GM12873 (cell line): ENCODE results near the gene CYP4V2.

ENCODE experiments used
- TF ChIP-seq, protein P1 (sequence below): IDR thresholded peaks from 2 replicates; pipeline ENCODE4 v1.5.1; 2012; ENCODE audit warnings: low read depth, mild to moderate bottlenecking, moderate library complexity, low read length, control low read depth; ENCODE audit not compliant: insufficient read depth; ENCODE audit errors: missing control alignments

Gene CYP4V2

GRCh38 chr4:186236126-186236525, 44.8 kb downstream of the CYP4V2 start:
- TF ChIP-seq, protein P1, sequence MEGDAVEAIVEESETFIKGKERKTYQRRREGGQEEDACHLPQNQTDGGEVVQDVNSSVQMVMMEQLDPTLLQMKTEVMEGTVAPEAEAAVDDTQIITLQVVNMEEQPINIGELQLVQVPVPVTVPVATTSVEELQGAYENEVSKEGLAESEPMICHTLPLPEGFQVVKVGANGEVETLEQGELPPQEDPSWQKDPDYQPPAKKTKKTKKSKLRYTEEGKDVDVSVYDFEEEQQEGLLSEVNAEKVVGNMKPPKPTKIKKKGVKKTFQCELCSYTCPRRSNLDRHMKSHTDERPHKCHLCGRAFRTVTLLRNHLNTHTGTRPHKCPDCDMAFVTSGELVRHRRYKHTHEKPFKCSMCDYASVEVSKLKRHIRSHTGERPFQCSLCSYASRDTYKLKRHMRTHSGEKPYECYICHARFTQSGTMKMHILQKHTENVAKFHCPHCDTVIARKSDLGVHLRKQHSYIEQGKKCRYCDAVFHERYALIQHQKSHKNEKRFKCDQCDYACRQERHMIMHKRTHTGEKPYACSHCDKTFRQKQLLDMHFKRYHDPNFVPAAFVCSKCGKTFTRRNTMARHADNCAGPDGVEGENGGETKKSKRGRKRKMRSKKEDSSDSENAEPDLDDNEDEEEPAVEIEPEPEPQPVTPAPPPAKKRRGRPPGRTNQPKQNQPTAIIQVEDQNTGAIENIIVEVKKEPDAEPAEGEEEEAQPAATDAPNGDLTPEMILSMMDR: no peak

DNA sequence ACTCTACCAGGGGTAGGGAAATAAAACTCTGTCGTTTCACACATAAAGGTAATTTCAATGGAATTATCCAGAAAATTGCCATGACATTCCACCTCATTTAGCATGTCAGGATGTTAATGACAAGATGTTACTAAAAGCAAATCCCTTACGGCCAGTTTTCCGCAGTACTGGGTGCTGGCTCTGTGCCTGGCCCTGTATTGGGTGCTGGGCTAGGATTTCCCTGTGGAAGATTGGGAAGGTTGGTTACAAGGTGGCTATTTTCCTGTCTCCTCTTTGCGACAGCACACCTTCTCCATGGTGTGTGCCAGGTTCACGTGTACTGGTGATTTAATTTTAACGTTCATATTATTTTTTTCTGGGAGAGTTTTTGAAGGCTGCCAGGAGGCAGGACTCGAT, 49.1 kb downstream of the CYP4V2 start:
- TF ChIP-seq, protein P1: no peak

DNA sequence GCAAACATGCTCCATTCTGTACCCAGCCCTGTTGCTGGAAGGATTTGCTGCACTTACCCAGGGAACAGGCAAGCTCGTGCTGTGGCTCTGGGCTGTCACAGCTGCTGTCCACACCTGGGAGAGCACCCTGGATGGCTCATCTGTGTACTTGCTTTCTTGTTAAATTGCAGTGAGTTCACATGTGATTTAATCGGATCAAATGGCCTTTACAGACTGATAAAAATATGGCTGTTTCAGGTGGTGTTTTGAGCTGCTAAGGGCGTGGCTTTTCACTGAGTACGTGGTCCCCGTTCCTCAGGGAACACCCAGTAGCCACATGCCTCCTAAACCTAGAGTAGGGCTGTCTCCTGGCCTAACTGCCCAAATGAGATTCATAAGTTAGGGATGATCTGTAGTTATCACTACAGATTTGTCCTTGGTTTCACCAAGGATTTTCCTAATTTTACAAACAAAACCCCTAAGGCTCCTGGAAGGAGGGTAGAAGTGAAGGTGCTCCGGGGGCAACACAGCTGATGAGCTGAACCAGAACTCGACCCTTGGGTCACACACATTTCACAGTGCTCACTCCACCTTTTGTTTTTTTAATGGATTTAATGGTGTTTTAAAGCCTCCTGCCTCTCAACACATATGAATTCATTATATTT, 49.6 kb downstream of the CYP4V2 start:
- TF ChIP-seq, protein P1: no peak

GRCh38 chr4:186241616-186242015, 50.2 kb downstream of the CYP4V2 start:
- TF ChIP-seq, protein P1: no peak

DNA sequence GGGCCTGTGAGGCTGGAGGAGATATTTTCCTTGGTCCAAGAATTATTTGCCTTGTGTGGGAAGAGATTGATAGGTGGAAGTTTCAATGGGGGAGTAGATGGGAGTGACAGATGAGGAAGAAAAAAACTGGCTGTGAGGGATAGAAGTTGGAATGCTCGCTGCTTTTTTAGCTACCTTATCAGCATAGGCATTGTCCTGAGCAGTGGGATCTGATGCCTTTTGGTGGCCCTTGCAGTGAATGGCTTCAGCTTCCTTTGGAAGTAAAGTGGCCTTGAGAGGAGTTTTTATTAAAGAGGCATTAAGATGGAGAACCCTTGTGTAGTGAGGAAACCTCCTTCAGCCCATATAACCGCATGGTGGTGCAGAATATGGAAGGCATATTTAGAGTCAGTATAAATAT, 52.0 kb downstream of the CYP4V2 start:
- TF ChIP-seq, protein P1: no peak

DNA sequence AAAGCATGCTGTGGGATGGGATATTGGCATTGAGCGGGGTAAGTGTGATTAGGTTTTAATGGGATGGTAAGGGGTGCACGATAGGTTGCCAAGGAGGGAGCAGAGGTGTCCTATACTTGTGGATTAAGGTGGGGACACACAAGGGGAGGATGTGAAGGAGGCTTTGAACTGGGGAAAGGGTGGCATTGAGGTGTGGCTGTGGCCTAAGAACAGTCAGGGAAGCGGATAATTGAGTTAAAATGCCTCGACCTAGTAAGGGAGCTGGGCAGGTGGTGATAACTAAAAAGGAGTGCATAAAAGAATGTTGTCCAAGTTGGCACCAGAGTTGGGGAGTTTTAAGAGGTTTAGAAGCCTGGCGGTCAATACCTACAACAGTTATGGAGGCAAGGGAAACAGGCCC, 53.5 kb downstream of the CYP4V2 start:
- TF ChIP-seq, protein P1: no peak

GRCh38 chr4:186248643-186249042, 57.3 kb downstream of the CYP4V2 start:
- TF ChIP-seq, protein P1: no peak
